Cardiac muscle cell (in vitro differentiated cells and primary cell): ENCODE results near the gene COG5. TPM values are rescaled to one million over a fixed set of nuclear protein-coding genes. Genes with fewer than 3 reads are reported as not detected.

Experiments used
- DNase-seq, 2 donors: peaks; one replicate each; pipeline versions ENCODE4 v3.0.0 to v3.0.0-alpha.2; 2010 to 2017; ENCODE audit warnings: low read depth in 1 of 2, low spot score in 1 of 2
- H3K27ac ChIP-seq: fragments of 200-600 bp; sonication (generic); 2 replicates; pipeline ENCODE4 v1.5.1; 2016
- H3K27me3 ChIP-seq: fragments of 200-600 bp; sonication (generic); 2 replicates; pipeline ENCODE4 v1.6.0; 2016; ENCODE audit warnings: control low read depth
- H3K36me3 ChIP-seq: fragments of 200-600 bp; sonication (generic); 2 replicates; pipeline ENCODE4 v1.5.1; 2016; ENCODE audit warnings: control low read depth
- H3K4me1 ChIP-seq: fragments of 200-600 bp; sonication (generic); 2 replicates; pipeline ENCODE4 v1.8.1; 2017; ENCODE audit warnings: low read depth, mild to moderate bottlenecking, mixed run types
- H3K4me3 ChIP-seq: fragments of 200-600 bp; sonication (generic); 2 replicates; pipeline ENCODE4 v1.5.1; 2016; ENCODE audit warnings: mild to moderate bottlenecking
- H3K9me3 ChIP-seq: fragments of 200-600 bp; sonication (generic); 2 replicates; pipeline ENCODE4 v1.5.1; 2017; ENCODE audit warnings: low read depth, mild to moderate bottlenecking, control low read depth
- polyA plus RNA-seq: library from polyadenylated mRNA; unstranded; fragments of >200 nt; fragmentation: Nextera tagmentation; extraction: Ambion mirVana; gene quantifications from 2 replicates; pipeline ENCODE4 v1.2.1, GENCODE V29; 2016
- total RNA-seq: library from RNA; depleted of rRNA; stranded (reverse); fragments of >200 nt; gene quantifications from 2 replicates; pipeline ENCODE4 v1.2.3, GENCODE V29; 2016
- TF ChIP-seq, protein P1 (sequence below): IDR thresholded peaks from 2 replicates; pipeline ENCODE4 v1.5.1; 2012; ENCODE audit warnings: low read depth, mild to moderate bottlenecking, low read length

COG5 gene
- total and polyA plus RNA-seq, 2 experiments from 2014 or later, result 20.4 to 63.1 TPM

DNA sequence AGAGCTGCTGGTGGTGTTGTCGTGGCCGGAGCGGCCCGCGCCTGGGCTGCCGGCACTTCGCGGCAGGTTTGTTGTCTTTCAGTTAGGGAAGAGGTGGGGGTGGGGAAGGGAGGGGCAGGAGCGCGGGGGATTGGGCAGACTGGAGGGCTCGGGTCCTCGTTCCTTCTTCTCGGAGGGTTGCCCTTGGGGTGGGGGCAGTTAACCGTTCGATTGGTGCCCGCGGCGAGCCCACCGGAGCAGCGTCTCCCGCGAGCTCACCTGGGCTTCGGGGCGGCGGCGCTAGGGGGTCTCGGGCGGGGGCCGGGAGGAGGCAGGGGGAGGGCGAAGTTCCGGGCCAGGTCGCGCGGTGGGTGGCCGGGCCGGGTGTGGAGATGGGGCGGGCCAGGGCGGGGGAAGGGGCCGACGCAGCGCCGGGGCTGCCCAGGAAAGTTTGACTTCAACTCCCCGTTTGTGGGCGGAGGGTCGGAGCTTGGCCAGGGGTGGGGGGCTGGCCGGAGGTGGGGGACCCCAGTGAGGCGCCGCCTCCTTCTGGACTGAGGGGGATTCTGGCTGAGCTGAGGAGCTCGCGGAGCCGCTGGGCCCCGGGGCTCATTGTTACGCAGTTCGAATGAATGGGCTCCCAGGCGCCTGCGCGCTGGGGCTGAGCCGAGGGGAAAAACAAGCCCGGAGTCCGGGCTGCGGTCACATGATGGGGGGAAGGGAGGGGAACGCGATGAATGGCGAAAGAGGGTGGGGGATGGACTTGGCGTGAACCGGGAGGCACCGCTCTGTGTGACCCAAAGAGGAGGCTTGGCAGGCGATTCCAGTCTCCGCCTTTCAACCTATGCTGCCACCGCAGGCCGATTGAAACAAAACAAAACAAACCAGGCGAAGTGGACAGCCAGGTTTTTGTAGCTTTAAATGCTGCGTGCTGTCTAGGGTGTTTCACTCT is 394.3 kb downstream of the COG5 start:
- Histone ChIP-seq H3K4me3 (peak overlapping the region; percentile 74), H3K4me1 (peaks cover 26% of the 10 kb centered on the region), H3K9me3 (no peaks in the 10 kb centered on the region), H3K36me3 (no peaks in the 10 kb centered on the region), H3K27ac (peak overlapping the region; percentile 97), H3K27me3 (no peaks in the 10 kb centered on the region)
- TF ChIP-seq, protein P1, sequence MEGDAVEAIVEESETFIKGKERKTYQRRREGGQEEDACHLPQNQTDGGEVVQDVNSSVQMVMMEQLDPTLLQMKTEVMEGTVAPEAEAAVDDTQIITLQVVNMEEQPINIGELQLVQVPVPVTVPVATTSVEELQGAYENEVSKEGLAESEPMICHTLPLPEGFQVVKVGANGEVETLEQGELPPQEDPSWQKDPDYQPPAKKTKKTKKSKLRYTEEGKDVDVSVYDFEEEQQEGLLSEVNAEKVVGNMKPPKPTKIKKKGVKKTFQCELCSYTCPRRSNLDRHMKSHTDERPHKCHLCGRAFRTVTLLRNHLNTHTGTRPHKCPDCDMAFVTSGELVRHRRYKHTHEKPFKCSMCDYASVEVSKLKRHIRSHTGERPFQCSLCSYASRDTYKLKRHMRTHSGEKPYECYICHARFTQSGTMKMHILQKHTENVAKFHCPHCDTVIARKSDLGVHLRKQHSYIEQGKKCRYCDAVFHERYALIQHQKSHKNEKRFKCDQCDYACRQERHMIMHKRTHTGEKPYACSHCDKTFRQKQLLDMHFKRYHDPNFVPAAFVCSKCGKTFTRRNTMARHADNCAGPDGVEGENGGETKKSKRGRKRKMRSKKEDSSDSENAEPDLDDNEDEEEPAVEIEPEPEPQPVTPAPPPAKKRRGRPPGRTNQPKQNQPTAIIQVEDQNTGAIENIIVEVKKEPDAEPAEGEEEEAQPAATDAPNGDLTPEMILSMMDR, result no peak
- peak; percentile 98 to 99 for DNase-seq

DNA sequence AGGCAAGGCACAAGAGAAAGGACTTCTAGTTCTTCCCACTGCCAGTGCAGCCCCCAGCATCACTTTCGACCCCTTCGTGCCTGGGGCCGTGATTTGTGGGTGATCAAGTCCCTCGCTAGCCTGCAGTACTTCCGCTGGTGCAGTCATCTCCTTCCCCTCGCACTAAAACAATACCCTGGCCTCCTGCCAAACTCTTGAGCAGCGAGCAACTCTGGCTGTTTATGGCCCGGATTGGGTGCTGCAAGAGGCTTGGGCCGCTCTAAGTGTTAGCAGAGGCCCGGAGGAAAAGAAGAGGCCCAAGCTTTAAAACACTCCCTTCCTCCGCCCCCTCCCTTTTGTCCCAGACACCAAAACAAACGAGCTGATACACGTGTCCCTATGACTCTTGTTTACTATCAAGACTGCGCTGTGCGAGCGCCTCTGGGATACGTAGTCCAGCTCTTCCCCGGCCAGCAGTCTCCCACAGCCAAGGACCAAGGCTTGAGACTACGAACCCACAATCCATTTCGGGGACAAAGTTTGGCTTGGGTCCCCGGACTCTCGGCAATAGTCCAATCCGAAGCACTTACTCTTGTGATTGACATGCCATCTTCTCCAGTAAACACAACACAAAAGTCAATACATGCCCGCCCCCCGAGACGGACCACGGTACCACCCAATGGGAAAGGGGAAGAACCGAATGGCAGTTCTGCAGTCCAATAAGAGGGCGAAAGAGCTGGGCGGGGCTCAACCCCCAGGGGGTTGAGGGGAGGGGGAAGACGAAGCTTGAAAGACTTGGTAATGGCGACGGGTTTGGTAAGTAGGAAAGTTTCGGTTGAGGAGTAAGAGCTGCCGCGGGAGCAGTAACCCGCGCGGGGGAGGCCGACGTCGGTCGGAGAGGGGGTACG is 395.2 kb downstream of the COG5 start, which contains the start of gene HBP1:
TSS of gene HBP1 (plus strand) at position 771 of the 887 bp plus-strand sequence. CDS start 10,891 bp downstream, outside the sequence.
- Histone ChIP-seq H3K4me3 (peak within 1 kb of the TSS; percentile 74), H3K9me3 (no peaks in the 10 kb centered on the region), H3K4me1 (peaks cover 17% of the 10 kb centered on the region), H3K27ac (peak within 1 kb of the TSS; percentile 98), H3K27me3 (no peaks in the 10 kb centered on the region), H3K36me3 (no peaks in the 10 kb centered on the region)
- DNase-seq, result peak; percentile 98 to 100
- TF ChIP-seq, protein P1, result no peak

DNA sequence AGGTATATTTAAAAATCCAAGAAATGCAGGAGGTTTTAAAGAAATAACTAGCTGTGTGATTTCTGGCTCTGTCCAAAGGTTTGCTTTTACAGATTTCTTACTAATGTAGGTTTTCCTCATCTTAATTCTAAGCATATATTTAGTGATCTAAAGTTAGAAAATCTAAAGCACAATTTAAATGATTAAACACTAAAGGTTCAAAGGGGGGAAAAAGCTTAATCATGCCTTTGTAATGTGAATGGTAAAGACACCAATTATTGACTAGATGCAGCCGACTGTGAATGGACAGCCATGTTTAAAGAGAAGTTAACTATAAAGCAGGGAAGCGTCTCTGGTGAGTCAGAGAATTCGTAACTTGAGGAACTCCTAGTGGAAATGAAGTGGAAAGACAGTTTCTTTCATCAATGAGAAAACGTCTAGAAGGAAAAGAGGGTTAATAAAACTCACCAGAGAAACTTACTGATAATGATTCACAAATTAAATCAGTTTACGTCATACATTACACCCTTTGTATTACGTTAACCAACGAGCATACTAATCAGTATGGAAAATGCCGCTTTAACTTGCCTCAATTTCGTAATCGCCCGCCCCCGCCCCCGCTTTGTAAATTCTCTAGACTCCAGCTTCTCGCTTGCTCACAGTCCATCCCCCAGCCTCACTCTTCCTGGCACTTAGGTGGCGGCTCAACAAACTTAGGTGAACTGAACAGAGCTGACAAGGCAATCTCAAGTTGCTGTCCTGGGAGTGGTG is 396.1 kb downstream of the COG5 start:
- no peaks in the 10 kb centered on the region for H3K36me3 ChIP-seq
- TF ChIP-seq, protein P1, result peak; percentile 48
- H3K27me3 ChIP-seq, result no peaks in the 10 kb centered on the region
- peaks cover 16% of the 10 kb centered on the region for H3K4me1 ChIP-seq
- H3K9me3 ChIP-seq, result no peaks in the 10 kb centered on the region
- peak overlapping the region; percentile 48 for H3K4me3 ChIP-seq
- H3K27ac ChIP-seq, result peak overlapping the region; percentile 98
- peak; percentile 71 to 93 for DNase-seq

DNA sequence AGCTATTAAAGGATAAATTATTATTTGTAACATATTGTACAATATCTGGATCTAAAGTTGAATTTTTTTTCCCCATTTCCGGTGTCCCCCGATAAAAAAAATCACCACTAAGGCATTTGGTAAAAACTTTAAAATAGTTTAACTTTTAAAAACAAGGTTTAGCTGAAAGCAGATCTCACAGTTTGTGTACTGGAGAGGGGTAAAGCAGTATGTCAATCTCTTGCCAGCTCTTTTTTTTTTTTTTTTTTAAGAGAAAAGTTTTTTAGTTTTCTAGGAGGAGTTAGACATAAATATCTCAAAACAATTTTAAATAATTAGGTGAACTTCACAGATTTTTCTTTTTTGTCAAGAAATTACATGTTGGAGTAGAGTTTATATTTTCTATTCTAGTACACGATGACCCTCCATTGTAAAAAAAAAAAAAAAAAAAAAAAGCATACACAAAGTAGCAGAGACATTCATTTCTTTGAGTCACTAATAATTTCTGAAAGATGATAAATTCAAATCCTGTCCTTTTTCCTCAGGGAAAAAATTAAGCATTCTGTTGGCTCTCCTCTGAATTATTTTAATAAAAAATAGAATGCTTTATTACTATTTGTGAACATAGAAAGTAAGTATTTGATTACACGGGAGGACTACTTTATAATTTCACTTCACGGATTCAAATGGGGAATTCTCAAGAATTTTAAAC is 396.8 kb downstream of the COG5 start:
- H3K27ac ChIP-seq, result peak overlapping the region; percentile 98
- H3K4me3 ChIP-seq, result peak overlapping the region; percentile 48
- peaks cover 16% of the 10 kb centered on the region for H3K4me1 ChIP-seq
- TF ChIP-seq, protein P1, result no peak
- H3K36me3 ChIP-seq, result no peaks in the 10 kb centered on the region
- no peaks in the 10 kb centered on the region for H3K9me3 ChIP-seq
- H3K27me3 ChIP-seq, result no peaks in the 10 kb centered on the region
- peak in 1 of 2 donors; percentile 12 for DNase-seq
